IMR-90 (cell line): ENCODE results near the gene PPP4C.

ENCODE experiments used
- FOS ChIP-seq: fragments of 150-350 bp; IDR thresholded peaks from 2 replicates; pipeline ENCODE4 v1.6.1; 2016; ENCODE audit warnings: low read depth, low read length
- MAFK ChIP-seq: IDR thresholded peaks from 2 replicates; pipeline ENCODE4 v1.6.1; 2012; ENCODE audit warnings: low read depth, low read length, improper control_type of control experiment
- MAZ ChIP-seq: IDR thresholded peaks from 2 replicates; pipeline ENCODE4 v1.6.1; 2012; ENCODE audit warnings: low read depth, mild to moderate bottlenecking, low read length, improper control_type of control experiment, moderate library complexity, borderline replicate concordance
- POLR2A ChIP-seq: IDR thresholded peaks from 2 replicates; pipeline ENCODE4 v1.6.1; 2012; ENCODE audit warnings: mild to moderate bottlenecking, low read depth, low read length
- RCOR1 ChIP-seq: IDR thresholded peaks from 2 replicates; pipeline ENCODE4 v1.6.1; 2012; ENCODE audit warnings: mild to moderate bottlenecking, low read length, improper control_type of control experiment; ENCODE audit not compliant: insufficient replicate concordance
- TF ChIP-seq, protein P1 (sequence below): conservative IDR thresholded peaks from 2 replicates; pipeline ENCODE4 v1.5.1; 2012; ENCODE audit warnings: mild to moderate bottlenecking, low read depth, low read length, improper control_type of control experiment

DNA sequence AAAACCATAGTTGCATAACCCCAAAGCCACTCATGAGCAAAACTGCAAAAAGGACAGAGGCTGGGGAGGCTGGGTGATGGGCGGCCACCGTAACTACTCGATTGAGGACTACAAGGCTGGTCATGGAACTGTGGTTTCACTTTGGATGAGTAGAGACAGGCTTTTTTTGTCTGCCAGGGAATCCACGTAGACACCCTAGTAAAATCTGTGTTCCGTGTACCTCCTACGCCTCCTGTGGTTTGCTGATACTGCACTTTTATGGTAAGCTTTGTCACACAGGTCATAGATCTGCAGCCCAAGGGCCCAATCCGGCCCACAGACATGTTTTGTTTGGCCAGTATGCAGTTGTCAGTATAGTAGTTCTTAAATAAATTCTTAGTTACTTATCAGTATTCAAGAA lies 42.5 kb upstream of the PPP4C start:
- TF ChIP-seq, protein P1, sequence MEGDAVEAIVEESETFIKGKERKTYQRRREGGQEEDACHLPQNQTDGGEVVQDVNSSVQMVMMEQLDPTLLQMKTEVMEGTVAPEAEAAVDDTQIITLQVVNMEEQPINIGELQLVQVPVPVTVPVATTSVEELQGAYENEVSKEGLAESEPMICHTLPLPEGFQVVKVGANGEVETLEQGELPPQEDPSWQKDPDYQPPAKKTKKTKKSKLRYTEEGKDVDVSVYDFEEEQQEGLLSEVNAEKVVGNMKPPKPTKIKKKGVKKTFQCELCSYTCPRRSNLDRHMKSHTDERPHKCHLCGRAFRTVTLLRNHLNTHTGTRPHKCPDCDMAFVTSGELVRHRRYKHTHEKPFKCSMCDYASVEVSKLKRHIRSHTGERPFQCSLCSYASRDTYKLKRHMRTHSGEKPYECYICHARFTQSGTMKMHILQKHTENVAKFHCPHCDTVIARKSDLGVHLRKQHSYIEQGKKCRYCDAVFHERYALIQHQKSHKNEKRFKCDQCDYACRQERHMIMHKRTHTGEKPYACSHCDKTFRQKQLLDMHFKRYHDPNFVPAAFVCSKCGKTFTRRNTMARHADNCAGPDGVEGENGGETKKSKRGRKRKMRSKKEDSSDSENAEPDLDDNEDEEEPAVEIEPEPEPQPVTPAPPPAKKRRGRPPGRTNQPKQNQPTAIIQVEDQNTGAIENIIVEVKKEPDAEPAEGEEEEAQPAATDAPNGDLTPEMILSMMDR: no peak
- TF ChIP-seq MAZ (no peak), FOS (no peak), POLR2A (no peak), RCOR1 (no peak), MAFK (peak; percentile 76)
